ENCODE data around the gene ZNF678. TPM values are rescaled to one million over a fixed set of nuclear protein-coding genes. Genes with fewer than 3 reads are reported as not detected.

The ZNF678 gene
- total and polyA plus RNA-seq, 2 of the 4 experiments (the other 2 are of a cell fraction): 1.3 to 4.8 TPM

DNA sequence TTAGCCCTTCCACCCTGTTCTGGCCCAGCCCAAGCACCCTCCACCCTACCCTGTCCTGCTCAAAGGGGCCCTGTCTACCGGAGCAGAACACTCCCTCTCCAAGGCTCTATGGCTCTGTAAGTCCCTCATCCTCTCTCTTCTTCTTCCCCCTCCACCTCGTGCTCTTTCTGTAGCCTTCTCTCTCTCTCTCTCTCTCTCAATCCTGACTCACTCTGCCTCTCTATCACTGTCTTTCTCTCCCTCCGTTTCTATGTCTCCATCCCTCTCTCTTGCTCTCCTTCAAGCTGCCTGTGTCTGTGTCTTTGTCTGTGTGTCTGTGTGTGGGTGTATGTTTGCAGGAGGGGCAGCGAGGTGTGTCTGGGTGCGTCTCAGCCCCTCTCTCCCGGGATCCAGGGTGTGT, 1.3 kb upstream of the ZNF678 start:
- TF ChIP-seq MXI1 (IDR thresholded peaks at IDR 0.05; ENCODE audit: borderline replicate concordance, low read depth, low read length) (no peak), RCOR1 (IDR thresholded peaks at IDR 0.05; ENCODE audit: insufficient replicate concordance, low read length) (no peak), MAZ (IDR thresholded peaks at IDR 0.05; ENCODE audit: borderline replicate concordance, low read depth, low read length) (no peak), BHLHE40 (IDR thresholded peaks at IDR 0.05; ENCODE audit: low read depth, low read length) (no peak), CHD1 (IDR thresholded peaks at IDR 0.05; ENCODE audit: low read depth, low read length) (no peak), POLR2A (IDR thresholded peaks at IDR 0.05; ENCODE audit: low read depth, low read length) (no peak), RFX5 (IDR thresholded peaks at IDR 0.05; ENCODE audit: low read depth, low read length) (no peak), CEBPB (IDR thresholded peaks at IDR 0.05; ENCODE audit: low read depth, low read length) (no peak), ELK1 (IDR thresholded peaks at IDR 0.05; ENCODE audit: borderline replicate concordance, low read depth, low read length) (no peak), FOS (IDR thresholded peaks at IDR 0.05; ENCODE audit: low read depth, low read length) (no peak), NFE2L2 (IDR thresholded peaks at IDR 0.05; ENCODE audit: low read depth, low read length) (no peak), CTCF (conservative IDR thresholded peaks at IDR 0.05; ENCODE audit: low read depth, low read length) (no peak)
- TF ChIP-seq, protein P1, sequence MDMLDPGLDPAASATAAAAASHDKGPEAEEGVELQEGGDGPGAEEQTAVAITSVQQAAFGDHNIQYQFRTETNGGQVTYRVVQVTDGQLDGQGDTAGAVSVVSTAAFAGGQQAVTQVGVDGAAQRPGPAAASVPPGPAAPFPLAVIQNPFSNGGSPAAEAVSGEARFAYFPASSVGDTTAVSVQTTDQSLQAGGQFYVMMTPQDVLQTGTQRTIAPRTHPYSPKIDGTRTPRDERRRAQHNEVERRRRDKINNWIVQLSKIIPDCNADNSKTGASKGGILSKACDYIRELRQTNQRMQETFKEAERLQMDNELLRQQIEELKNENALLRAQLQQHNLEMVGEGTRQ (IDR thresholded peaks at IDR 0.05; ENCODE audit: low read depth, low read length): no peak
- no TSS peak for BruUV-seq (replicated peaks)
- CTCF ChIA-PET: interaction anchor here (1.3 kb wide), 1 partner anchor 19 kb away, joined by 3 read pairs; no protein-coding TSS in a partner anchor

More for the DNA sequence above, 1.3 kb upstream of the ZNF678 start:
- Histone ChIP-seq H2AK5ac (ENCODE audit: low read depth, low read length) (no peak overlapping the region), H3K9me3 (ENCODE audit: control insufficient read depth, insufficient read depth, low read length) (peaks cover 21% of the 10 kb centered on the region), H3K9ac (ENCODE audit: low read depth, low read length) (no peak overlapping the region), H2BK120ac (ENCODE audit: low read depth, low read length) (no peak overlapping the region), H3K56ac (ENCODE audit: extremely low read depth, insufficient read depth, low read length) (no peak overlapping the region), H3K27me3 (ENCODE audit: control insufficient read depth, insufficient read depth, low read length) (peaks cover 16% of the 10 kb centered on the region), H2AK9ac (replicated peaks; ENCODE audit: low read depth, low read length, poor library complexity) (no peak overlapping the region), H3K4me3 (ENCODE audit: insufficient read depth, low read depth, low read length) (no peak overlapping the region), H2BK20ac (ENCODE audit: low read depth, low read length) (no peak overlapping the region), H2BK5ac (ENCODE audit: low read depth, low read length, poor library complexity, severe bottlenecking) (no peak overlapping the region), H4K5ac (ENCODE audit: low read depth, low read length) (no peak overlapping the region), H3K14ac (replicated peaks; ENCODE audit: low read depth, low read length) (no peak overlapping the region), H2AFZ (replicated peaks; ENCODE audit: low read length, poor library complexity) (peak overlapping the region; percentile 70), H3K4me2 (ENCODE audit: low read depth, low read length) (no peak overlapping the region), H3K4ac (ENCODE audit: low read depth, low read length) (no peak overlapping the region), H3K4me1 (ENCODE audit: control insufficient read depth, insufficient read depth, low read length) (no peaks in the 10 kb centered on the region), H3K18ac (ENCODE audit: low read depth, low read length) (no peak overlapping the region), H4K20me1 (ENCODE audit: insufficient read depth, low read length) (no peaks in the 10 kb centered on the region), H4K91ac (ENCODE audit: insufficient read depth, low read depth, low read length) (no peak overlapping the region), H4K8ac (ENCODE audit: low read depth in 2 of 2, low read length in 2 of 2) (no peak overlapping the region), H3K27ac (ENCODE audit: insufficient read depth, low read length) (no peak overlapping the region), H2BK15ac (ENCODE audit: low read depth, low read length) (no peak overlapping the region), H3K79me1 (ENCODE audit: low read depth in 1 of 2, low read length in 2 of 2) (peaks cover 3 to 18% of the 10 kb centered on the region in 2 experiments; a peak in 3 of 4 replicates), H3K9me1 (ENCODE audit: insufficient read depth, low read length) (no peaks in the 10 kb centered on the region), H3K23ac (ENCODE audit: low read depth, low read length) (no peak overlapping the region), H3K36me3 (ENCODE audit: control insufficient read depth, insufficient read depth, low read length) (0 out of 2 replicates have a peak, but pooled peaks cover 1% of the 10 kb centered on the region)
- dilution Hi-C loops (cut with HindIII; ENCODE audit: low sequenced_read_pairs, unreplicated experiment): no loop called here
- ATAC-seq (ENCODE audit: low read depth) (no peak), DNase-seq (no peak)
- intact Hi-C loops (cut with micrococcal nuclease): loop anchor here (5.0 kb wide), 1 partner anchor 165 kb away; no protein-coding TSS in a partner anchor
- POLR2A ChIA-PET (ENCODE audit: unreplicated experiment): no interaction called here
- WGBS, 2 experiments (ENCODE audit: extremely low coverage in 2 of 2, insufficient read length in 1 of 2): 100% methylated on average over 2 of the region's 6 CpGs; no CpG with 5 or more reads in 1 of the 2 experiments
- in situ Hi-C loops (cut with MboI; ENCODE audit: low sequenced_read_pairs): no loop called here
